ENCODE measurements around the gene LSM12.
A peak's percentile ranks its signal among the peaks of the same experiment; 100 is the strongest.
"Not testable (repeated sequence)": the region's sequence is repeated elsewhere in the genome, so short reads cannot be mapped to it uniquely, and the experiment has no call there.

LSM12 gene

DNA sequence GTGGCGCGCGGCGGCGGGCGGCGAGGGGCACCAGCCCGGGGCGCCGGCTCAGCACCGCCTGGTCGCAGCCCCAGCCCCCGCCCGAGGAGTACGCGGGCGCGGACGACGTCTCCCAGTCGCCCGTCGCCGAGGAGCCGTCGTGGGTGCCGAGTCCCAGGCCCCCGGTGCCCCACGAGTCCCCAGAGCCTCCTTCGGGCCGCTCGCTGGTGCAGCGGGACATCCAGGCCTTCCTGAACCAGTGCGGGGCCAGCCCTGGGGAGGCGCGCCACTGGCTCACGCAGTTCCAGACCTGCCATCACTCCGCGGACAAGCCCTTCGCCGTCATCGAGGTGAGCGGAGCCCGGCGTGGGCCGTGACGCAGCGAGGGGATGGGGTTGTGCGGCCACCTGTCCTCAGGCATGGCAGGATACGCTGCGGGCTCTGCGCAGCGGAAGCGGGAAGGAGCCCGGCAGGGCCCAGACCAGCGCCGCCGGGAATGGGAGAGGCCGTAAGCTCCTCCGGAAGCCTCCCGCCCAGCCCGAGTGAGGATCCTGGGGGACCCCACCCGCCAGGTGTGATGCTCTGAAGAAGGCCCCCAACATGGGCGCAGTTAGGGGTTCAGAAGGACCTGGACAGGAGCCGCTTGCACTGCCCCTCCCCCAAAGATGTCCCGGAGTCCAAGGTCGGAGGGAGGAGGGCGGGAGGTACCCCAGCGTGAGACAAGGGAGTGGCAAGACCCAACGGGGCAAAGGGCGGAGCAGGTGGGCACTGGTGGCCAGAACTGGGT lies 61.5 kb downstream of the LSM12 start:
- DNase-seq: peak; percentile 30

DNA sequence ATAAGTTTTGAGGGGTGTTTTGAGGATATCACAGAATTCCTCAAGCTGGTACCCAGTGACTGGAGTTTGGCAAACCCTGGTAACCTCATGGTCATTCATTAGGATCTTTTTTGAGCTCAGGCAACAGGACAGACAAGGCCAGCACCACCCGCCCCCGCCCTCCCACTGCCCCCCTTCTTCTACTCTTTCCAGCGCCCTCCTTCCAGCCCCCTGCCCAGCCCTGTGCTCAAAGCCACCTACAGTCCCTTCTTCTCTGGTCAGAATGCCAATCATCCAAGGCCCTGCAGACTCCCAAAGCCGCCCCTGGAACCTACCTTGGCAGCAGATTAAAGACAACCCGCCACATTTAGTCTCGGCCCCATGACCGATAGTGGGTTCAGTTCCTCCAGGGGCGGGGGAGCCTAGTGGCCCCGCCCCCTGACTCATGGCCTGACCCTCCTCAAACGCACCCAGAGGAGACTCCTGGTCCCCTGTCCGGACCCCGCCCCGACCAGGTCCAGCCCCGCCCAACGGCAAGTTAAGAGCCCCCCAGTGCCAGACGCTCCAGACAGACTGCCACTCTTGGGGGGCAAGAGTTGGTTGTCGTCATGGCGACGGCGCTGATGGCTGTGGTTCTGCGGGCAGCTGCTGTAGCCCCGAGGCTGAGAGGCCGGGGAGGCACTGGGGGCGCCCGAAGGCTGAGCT lies 62.3 kb downstream of the LSM12 start, which contains the start of gene NAGS:
Gene NAGS (plus strand): TSS at position 546 of the 684 bp plus-strand sequence. CDS start 42 bp downstream, at position 588.
- DNase-seq: peak; percentile 23

DNA sequence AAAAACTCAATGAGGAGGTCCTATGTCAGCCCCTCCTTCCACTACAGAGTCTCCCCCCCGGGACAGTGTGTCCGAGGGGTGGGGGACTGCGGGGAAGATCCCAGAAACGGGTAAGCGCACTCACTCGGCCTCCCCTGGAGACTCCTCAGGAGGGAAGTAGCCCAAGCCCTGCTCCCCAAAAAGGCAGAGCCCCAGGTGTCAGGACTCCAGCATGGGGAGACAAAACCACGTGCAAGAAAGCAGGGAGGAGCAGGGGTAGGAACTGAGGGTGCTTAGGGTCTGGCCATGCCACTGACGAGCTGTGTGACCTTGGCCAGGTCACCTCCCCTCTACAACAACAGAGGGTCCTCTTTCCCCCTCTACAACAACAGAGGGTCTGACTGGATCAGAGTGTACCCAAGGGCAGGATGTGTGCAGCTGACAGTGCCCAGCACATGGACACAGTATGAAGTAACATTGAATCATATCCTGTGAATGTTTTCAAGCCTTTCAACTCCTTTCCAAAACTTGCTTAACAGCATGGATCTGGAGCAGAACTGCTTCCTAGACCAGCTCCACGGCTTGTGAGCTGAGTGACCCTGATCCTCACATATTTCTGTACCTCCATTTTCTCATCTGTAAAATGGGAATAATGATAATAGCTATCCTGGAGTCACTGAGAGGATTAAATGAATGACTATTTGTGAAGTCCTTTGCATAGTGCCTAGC lies 64.2 kb downstream of the LSM12 start:
- DNase-seq: no peak

DNA sequence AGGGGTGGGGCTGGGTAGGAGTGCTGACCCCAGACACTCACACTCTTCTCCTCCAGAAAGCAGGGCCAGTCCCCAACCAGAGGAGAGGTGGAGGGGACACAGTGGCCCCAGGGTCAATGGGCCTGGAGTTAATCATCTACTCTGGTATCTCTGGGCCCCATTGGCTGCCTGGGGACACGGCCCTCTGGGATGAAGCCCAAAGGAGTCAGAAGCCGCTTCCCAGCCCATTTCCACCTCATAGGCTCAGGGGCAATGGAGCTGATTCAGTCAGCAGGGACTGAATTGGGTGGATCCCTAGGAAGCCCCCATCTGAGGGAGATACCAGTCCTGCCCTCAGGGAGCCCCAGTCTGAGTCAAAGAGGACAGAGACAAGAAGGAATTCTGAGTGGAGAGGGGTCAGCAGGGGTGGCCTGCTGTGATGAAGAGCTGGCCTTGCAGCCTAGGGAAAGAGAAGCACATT lies 65.0 kb downstream of the LSM12 start:
- no peak for DNase-seq

DNA sequence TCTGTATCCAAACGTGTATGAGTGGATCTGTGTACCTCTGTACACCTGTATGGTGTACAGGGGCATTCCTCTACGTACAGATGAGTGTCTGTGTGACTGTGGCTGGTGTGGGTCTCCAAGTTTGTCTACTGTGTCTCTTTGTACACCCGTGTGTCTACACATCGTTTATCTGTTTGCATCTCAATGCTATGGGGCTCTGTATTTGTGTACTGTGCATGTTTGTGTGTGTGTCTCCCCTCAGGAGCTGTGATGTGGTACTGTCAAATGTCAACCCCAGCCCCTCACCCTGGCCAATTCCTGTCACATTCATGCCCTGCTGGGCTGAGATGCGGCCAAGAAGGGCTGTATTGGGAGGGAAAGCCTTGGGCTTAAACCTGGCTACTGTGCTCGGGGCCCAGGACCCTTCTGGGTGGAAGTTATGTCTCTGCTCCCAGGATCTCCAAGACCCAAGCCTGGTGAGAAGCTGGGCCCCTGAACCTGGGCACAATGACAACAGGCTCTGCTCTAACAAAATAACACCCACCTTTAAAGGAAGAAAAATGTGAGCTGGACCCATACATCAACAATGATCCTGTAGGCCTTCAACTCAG lies 65.5 kb downstream of the LSM12 start:
- DNase-seq: no peak

DNA sequence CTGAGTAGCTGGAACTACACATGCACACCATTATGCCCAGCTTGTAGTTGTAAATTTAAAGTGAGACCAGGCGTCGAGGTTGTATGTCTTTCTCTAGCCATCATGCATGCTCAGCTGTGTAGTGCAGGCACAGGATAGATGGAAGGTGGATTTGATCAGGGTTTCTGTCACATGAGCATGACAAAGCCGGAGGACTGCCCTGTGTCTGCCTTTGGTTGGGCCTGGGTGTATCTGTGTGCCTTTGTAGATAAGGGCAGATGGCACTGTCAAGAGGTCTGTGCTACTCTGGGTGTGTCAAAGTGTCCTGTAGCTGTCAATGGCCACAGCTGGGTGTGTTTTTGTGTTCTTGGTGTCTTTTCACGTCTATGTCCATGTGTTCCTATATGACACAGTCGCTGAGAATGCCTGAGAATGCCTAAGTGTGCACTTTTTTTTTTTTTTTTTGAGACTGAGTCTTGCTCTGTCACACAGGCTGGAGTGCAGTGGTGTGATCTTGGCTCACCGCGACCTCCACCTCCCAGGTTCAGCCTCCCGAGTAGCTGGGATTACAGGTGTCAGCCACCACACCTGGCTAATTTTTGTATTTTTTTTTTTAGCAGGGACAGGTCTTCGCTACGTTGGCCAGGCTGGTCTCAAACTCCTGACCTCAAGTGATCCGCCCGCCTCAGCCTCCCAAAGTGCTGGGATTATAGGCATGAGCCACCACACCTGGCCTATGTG lies 66.2 kb downstream of the LSM12 start:
- DNase-seq: no peak

DNA sequence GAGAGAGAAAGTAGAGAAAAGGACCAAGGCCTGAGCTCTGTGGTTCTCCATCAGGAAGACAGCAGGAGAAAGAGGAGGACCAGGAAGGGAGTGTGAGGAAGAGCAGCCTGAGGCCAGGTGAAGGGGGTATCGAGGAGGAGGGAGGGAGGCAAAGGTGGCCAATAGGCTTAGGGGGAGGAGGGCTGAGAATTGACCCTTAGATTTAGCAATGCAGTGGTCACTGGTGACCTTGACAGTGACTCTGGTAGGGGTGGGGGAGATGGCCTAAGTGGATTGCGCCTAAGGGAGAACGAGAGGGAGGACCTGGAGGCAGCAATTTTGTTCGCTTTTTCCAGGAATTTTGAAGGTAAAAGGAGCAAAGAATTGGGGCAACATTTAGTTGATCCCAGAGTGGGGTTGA lies 67.4 kb downstream of the LSM12 start:
- no peak for DNase-seq

DNA sequence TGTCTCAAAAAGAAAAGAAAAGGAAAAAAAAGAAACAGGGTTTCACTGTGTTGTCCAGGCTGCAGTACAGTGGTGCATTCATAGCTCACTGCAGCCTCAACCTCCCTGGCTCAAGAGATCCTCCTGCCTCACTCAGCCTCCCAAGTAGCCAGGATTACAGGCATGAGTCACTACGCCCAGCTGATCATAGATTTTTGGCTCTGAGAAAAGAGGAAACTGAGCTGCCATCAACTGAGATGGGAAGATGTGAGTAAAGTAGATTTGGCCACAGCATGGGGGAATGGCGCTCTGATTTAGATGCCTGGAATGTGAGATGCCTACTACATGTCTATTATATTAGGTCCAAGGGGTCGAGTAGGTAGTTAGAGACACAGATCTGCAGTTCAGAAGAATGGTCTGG lies 67.9 kb downstream of the LSM12 start:
- DNase-seq: no peak

DNA sequence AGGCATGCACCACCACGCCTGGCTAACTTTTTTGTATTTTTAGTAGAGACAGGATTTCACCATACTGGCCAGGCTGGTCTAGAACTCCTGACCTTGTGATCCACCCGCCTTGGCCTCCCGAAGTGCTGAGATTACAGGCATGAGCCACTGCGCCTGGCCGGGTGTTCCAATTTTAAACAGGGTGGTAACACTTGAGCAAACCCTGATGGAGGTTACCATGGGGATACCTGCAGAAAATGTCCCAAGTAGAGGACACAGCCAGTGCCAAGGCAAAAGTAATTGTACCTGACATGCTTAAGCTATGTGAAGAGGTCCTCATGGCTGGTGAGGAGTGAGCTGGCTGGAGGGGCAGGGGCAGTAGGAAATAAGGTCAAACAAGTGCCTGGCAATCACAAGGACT lies 69.3 kb downstream of the LSM12 start:
- not testable (repeated sequence) for DNase-seq

DNA sequence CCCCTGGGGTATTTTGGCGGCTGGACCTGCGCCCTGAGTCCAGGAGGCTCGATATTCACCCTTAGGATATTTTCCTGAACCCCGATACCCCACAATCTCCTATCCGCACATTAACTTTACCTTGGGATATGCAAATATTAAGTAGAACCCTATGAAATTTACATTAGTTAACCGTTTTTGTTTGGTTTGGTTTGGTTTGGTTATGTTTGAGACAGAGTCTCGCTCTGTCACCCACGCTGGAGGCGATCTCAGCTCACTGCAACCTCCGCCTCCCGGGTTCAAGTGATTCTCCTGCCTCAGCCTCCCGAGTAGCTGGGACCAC lies 71.4 kb downstream of the LSM12 start:
- no peak for DNase-seq

DNA sequence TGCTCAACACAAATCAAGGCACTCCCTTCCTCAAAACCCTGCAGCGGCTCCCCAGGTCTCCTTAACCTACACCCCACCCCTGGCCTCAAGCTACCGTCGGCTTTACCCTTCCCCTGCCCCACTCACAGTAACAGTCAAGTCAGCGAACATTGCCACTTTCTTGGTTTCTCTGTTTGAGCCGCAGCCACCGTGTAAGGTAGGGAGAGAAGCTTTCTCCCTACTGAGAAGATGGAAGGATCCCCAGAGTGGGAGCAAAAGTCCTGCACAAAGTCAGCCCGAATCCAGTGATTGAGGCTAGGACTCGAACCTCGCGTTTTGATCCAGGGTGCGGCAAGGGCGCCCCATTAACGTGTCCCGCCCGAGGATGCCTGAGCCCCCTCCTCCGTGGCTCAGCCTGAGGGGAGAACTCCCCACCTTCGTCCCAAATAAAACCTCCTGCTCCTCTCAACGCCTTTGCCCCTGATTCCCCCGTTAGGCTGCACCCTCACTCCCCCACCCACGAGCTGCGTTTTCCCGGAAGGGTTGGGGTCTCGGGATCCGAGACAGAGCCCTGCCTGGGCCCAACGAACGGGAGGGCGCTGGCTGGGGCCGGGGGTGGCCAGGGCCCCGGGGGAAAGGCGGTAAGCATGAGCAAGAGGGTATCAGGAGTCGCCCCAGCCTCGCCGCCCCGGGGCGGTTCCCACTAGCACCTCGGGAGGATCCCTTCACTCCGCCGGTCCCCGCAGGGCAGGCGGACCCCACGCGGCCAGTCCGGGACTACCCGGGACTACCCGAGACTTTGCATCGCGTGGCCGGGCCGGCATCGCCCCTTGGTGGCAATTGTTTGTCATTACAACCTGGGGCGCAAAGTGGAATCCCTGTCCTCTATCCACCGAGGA lies 72.0 kb downstream of the LSM12 start:
- peak; percentile 71 for DNase-seq

DNA sequence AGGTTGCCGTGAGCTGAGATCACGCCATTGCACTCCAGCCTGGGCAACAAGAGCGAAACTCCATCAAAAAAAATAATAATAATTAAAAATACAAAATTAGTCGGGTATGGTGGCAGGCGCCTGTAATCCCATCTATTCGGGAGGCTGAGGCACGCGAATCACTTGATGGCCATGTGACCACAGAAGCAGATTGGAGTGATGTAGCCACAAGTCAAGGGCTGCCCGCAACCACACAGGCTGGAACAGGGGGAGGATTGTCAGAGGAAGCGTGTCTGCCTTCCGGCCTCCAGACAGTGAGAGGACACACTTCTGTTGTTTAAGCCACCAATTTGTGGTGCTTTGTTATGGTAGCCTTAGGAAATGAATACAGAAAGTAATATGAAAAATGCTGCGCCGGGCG lies 73.8 kb downstream of the LSM12 start:
- DNase-seq: no peak

DNA sequence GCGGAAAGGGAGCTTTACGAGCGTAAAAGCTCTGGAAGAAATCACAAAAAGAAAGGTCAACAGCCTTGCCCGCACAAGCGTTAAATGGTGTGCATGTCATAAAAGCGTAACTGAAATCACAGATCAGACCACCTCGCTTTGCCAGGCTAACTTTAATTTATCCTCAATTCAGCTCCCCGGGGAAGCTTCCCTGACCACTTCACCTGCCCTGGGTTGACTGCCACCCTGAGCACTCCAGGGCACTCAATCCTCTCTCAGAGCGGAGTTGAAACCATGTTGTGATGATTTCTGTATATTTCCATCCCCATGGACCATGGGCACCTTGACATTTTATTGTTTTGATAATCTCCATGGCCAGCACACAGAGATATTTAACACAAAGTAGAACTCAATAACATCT lies 78.2 kb downstream of the LSM12 start:
- DNase-seq: no peak

DNA sequence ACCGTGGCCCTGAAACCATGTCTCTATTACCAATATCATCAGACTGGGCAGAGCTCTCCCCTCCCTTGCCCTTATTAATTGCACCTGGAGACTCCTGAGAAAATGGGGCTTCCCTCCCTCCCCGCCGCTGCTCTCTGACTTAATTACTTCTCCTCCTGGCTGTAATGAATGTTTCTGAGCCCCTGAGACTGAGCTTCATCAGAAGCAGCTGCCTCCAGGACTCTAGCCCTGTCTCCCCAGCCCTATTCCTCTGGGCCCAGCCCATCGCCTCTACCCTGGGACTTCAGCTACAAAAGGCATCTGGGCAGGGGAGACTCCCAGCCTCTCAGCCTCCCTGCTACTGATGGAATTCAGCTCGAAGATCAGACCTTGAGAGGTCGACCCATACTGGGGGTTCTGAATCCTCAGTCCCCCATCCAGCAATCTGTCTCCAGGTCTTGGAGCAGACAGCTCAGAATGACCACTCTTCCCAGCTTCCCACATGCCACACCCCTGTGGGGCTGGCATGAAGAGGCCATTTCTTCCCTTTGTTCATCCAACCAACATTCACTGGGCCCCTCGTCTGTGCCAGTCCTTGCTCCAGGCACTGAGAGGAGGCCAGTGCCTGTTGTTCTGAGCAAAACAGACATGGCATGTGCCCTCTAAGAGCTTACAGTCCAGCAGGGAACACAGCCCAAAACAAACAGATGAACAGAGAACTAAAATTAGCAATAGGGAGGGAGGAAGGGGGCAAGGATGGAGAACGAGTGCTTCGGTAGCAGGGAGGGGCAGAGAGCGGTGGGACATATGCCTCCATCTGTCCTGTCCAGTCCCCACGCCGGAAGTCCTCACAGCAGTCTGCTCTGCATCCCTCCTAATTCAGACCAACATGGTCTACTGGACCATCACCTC lies 79.1 kb downstream of the LSM12 start:
- DNase-seq: no peak

DNA sequence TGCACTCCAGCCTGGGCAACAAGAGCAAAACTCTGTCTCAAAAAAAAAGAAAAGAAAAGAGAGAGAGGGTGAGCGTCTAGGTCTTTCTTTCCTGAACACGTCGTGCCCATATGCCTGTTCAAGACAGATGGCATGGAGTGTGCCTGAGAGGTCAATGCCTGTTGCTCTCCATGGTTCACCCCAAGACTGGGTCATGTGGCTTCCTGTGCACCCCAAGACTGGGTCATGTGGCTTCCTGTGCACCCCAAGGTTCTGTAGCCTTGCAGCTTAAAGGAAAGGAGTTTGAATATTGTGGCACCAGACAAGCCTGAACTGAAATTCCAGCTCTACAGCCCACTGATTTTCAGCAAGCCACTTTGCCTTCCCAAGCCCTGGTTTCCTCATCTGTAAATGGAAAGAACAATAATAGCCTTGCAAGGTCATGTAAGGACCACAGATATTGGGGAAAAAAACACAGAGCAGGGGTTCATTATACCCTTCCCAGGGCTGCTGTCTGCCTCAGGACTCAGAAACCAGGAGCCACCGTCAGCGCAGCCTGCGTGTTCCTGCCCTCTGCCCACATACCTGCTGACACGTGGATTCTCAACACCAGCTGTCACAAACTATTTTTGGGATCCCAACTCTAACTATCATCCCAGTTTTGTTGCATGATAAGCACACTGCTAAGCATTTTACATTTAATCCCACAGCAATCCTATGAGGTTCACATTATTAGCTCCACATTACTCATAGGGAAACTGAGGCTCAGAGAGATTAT lies 80.1 kb downstream of the LSM12 start:
- DNase-seq: no peak

DNA sequence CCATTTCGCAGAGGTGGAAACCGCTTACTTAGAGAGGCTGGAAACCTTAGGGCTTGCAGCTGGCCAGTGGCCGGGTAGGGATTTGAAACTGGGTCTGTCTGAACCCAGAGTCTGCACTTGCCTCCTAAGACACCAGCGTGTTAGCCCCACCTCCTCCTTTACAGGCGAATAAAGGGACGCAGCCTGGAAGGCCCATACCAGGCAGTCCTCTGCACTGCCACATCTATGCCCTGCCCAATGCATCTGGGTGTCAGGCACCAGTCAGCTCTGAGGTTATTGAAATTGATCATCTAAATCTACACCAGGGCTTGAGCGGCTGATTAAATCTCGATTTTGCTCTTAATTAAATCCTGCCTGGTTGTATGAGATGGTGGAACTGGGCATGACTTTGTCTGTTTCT lies 82.0 kb downstream of the LSM12 start:
- DNase-seq: no peak

All from CD4-positive, alpha-beta T cell treated with Interleukin-10 for 1 hour (primary cell).